SW480 (cell line): ENCODE data around the gene MARCHF10.
A peak's percentile ranks its signal among the peaks of the same experiment; 100 is the strongest.
"Not testable (repeated sequence)": the region's sequence is repeated elsewhere in the genome, so short reads cannot be mapped to it uniquely, and the experiment has no call there.

Experiments used
- DNase-seq: peaks from one replicate; pipeline ENCODE4 v3.0.0-alpha.2; 2016; ENCODE audit warnings: low spot score

The MARCHF10 gene

DNA sequence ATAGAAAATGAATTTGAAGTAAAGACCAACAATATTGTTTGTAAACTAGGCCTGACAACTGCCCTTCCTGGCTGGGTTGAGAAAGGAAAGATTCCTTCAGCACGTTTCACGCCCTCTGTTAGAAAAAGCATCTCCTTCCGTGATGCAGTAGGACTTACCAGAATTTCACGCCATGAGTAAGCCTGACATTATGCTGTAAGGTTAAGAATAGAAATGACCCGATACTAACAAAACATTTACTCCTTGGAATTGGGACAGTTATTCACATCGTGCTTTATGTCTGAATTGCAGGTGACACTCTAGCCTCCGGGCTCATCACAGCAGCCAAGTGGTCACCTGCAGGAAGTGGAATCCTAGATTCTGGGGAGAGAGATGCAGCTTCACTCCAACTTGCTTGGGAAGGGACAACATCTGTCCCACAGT is 17.5 kb downstream of the MARCHF10 start:
- no peak for DNase-seq

DNA sequence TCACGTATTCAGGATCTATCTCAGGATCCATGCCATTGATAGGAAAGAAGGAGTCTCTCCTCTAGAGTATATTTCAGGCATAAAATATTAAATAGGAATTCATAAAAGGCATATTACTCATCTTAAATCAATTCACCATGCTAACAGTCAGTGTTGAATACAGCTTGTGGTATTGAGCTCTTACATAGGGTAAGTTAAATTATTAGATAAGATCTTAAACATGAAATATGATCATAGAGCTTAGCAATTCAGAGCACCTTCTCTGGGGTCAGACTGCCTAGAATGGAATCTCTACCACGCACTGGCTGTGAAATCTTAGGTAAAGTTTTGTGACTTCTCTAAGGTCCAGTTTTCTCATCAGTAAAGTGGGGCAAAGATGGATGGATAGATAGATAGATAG is 20.7 kb downstream of the MARCHF10 start:
- DNase-seq, result peak; percentile 29

DNA sequence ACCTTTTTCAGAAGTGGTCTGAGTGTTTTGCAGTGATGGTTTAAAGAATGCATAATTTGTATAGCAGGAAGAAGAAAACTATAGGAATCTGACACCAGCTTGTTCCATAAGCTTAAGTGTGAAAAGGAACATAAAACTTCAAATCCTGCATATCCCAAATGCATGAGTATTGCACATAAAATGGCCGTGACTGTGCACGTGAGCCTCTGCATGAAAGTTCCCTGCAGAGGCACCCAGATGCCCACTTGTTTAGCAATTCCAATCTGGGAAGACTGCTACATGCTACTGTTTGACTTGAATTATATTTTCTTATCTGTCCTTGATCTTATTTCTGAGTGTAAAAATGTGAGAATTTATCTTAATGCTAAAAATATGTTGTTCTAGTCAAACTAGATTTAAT is 21.5 kb downstream of the MARCHF10 start:
- DNase-seq, result no peak

DNA sequence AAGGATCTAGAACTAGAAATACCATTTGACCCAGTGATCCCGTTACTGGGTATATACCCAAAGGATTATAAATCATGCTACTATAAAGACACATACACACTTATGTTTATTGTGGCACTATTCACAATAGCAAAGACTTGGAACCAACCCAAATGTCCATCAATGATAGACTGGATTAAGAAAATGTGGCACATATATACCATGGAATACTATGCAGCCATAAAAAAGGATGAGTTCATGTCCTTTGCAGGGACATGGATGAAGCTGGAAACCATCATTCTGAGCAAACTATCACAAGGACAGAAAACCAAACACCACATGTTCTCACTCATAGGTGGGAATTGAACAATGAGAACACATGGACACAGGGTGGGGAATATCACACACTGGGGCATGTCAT is 22.1 kb downstream of the MARCHF10 start:
- DNase-seq, result not testable (repeated sequence)

DNA sequence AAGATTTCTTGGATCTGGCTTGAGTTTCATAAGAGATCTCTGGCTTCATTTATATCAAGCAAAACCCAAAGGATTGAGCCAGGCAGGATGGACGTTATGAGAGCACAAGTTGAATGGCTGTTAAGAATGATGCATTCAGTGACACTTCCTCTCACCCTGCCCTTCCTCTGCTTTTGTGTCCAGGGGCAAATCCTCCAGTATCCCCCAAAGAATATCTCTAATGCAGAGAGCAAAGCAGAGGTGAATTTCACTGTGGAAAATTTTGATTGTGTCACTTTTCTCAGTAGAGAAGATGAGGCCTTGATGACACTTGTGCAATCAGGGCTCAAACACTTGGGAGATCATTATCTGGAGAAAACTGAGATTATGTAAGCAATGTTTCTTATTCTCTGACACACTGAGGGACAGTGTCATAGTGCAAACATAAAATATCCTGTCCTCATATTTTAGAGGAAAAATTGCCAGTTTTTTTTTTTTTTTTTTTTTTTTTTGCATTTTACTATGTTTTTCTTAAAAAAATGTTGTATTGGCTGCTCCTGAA is 25.3 kb downstream of the MARCHF10 start:
- DNase-seq, result no peak

DNA sequence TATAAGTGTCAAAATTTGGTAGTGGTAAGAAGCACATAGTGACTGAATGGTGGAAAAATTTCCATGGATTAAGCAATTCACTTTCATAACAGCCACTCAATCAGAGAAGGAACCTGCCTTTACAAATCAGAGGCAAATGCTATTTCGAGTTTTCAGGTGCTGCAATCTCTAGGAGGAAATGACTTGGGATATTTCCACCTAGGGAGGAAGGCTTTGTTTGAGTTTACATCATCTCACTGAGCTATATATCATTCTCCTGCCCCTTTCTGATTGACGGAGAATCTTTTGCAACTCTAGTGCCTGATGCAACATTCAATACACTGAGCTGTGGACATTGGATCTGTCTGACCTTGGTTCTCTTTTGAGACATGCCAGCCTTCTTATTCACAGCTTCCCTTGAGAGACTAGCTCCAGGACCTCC is 26.3 kb downstream of the MARCHF10 start:
- no peak for DNase-seq

DNA sequence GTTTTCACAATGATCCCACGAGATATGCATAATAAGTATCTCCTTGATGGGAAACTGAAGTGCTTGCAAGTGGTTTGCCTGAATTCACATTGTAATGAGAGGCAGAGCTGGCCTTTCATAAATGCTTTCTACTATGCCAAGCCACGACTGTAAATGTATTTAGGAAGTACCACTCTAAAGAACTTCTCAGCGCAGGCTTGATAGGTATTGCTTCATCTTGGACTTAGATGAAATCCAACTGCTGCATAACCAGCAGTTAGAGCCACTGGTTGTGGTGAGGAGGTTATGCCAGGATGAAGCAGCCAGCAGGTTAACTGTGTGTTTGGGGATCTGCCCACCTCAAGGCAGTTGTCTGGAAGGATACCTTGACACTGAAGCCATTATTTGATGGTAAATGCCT is 26.8 kb downstream of the MARCHF10 start:
- no peak for DNase-seq

DNA sequence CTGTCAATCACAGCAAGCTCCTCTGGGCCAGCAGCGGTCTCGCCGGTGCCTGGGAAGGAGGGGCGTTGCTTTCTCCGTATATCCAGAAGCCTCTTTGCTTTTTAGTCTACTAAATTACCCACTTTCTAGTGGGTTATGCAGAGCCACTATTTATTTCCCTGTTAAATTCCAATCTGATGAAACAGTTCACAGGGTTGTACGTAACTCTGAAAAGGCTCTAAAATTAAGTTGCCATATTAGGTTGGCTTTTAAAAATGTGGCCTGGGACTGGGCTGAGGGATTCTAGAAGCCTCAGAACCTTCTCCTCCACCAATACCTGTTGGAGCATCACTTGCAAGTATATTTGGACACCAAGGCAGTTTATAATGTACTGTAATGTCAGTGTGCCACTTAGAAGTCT is 27.2 kb downstream of the MARCHF10 start:
- DNase-seq, result no peak

DNA sequence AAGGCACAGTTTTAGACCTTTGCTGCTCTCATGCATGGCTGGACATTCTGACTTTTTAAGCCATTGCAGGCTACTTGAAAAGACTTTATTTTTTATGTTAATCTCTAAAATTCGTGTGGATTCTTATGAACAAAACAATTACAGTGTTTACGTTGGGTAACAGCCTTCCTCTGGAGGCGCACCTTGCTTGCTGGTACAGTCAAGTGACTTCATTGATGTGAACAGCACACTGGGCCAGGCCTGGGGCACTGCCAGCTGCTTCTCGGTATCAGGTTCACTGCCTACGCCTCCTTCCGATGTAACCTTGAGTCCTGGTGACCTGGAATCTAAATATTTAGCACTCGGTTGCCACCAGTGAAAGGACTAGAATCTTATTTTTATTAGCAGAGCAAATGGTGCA is 27.8 kb downstream of the MARCHF10 start:
- no peak for DNase-seq

DNA sequence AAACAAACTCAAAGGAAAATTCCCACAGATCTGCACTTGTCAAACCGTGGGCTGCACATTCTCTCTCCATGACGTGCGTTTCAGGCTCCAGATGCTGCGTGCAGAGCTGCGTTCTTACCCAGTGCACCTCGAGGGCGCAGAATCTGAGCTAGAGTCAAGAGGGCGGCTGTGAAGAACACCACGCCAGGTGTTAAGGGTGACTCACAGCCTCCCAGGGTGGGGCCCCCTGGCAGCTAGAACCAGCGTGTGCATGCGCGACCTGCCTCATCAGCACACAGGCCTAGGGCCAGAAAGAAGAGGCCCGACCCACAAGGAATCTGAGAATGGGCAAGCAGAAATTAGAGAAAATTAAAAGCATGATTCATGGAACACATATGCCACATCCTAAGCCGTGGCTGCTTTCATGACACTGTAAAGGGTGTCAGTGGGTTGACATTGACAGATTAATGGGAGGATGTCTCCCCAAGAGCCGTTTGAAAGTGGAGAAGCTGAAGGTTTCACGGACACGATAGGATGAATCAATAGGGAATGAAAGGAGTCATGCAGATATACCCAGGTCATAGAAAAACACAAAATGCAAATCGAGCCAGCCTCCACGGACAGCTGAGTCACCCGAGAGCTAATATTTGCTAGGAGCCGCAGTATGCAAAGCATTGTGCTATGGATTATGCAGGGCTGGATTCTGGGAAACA is 29.0 kb downstream of the MARCHF10 start:
- peak; percentile 95 for DNase-seq

DNA sequence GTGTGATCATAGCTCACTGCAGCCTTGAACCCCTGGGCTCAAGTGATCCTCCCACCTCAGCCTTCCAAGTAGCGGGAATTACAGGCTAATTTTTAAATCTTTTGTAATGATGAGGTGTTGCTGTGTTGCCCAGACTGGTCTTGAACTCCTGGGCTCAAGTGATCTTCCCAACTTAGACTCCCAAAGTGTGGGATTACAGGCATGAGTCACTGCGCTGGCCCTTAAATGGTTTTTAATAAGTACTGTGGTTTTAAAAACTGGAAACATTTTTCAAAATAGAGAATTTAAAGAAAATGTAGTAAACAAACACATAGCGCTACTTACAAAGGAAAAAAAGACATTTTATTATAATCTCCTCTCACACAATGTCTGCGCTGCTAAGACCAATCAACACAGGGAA is 32.2 kb downstream of the MARCHF10 start:
- DNase-seq, result no peak

DNA sequence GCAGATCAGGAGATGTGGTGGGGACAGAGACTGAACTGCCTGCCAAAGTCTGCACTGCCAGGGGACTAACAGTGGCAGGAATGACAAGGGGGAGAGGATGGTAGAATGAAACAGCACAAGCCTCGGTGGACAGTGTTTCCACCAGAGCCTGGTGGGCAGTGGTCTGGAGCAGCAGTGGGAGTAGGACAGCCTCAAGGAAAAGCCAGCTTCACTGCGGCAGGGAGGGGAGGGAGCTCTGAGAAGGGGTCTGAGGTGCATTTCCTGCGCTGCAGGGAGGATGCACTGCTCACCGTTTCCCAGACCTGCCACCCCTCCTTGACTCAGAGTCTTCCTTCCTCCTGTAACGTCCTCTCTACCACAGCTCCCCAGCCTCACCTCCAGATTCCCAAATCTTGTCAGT is 33.8 kb downstream of the MARCHF10 start:
- DNase-seq, result no peak

DNA sequence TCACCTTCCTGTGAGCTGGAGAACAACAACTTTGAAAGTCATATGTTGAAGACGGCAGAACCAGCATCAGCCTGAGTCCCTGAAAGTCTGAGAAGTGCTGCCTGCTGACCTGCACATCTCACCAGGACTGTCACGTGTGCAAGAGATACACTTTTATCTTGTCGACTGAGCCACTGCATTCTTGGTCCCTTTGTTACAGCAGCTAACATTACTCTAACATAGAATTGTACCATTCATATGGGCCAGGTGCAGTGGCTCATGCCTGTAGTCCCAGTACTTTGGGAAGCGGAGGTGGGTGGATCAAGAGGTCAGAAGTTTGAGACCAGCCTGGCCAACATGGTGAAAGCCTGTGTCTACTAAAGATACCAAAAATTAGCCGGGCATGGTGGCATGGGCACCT is 40.1 kb downstream of the MARCHF10 start:
- DNase-seq, result no peak

DNA sequence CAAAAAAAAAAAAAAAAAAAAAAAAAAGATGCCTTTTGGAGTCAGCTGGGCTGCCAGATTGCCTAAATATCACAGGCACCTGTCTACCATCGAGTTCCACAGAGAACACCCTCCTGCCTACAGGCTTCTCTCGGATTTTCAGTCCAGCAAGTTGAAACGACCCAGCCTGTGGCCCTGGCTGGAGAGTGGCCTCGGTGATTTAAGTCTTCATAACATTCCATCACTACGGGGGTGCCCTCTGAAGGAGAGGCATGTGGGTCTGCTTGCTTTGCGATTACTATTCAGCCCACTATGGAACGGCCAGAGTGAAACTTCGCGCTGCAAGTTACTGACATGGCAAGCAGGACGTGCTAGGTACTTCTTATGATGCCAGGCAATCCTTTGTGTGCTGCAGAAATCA is 42.8 kb downstream of the MARCHF10 start:
- DNase-seq, result no peak

DNA sequence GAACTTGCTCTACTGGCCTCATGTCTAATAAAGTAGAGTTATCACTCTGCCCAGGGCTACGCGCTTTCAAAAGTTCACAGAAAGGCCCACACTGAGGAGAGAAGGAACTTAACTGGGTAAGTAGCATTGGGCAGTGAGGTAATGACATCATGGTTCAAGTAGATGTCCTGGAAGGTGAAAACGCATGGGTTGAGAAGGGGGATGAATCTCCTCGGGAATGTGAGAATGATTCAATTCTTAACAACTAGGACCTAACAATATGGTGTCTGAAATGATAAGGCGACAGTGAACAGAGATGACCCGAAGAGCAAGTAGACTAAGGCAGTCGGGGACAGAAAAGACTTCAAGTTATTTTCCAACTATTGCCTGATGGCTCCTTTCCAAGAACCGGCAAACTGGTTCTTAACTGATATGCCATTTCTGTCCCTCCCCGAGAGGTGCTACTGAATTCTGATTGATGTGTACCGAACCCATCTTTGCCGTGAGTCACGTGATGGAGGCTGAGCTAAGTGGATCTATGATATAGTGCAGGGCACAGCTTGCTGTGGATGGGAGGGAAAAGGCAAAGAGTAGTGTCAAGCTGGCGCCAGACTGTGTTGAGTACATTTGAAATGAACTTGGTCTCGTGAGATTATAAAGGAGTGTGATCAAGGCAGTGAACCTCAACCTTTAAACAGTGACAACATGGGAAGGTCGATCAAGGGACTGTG is 44.1 kb downstream of the MARCHF10 start:
- DNase-seq, result no peak

DNA sequence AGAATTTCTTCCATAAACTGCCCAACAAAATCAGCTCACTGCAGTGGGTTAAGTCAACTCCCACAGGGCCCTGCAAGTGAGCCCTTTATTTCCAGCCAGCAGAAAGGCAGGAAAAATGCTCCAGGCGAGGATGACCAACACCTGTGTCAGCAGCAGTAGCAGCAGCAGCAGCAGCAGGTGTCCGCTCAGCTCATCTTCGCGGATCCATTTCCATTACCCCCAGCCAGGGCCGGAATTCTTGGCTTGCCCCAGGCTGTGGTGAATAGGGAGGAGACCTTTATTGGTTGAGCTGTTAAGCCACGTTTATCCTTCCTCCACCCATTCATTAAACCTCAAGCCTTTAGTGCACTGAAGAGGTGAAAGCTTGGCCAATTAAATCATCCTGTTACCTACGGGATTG is 46.2 kb downstream of the MARCHF10 start:
- DNase-seq, result no peak

DNA sequence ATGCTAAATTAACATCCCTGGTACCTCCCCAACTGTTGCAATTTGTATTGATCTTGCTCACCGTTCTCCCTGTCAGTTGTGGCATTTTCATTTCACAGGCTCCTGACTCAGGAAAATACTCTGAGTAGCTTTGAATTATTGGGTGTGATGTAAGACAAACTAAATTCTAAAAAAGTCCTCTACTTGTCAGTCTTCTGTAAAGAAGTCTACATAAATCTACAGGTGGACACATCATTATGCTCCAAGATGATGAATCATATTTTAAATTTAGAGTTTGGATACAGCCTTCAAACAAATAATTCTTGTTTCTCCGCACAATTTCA is 47.2 kb downstream of the MARCHF10 start:
- no peak for DNase-seq

DNA sequence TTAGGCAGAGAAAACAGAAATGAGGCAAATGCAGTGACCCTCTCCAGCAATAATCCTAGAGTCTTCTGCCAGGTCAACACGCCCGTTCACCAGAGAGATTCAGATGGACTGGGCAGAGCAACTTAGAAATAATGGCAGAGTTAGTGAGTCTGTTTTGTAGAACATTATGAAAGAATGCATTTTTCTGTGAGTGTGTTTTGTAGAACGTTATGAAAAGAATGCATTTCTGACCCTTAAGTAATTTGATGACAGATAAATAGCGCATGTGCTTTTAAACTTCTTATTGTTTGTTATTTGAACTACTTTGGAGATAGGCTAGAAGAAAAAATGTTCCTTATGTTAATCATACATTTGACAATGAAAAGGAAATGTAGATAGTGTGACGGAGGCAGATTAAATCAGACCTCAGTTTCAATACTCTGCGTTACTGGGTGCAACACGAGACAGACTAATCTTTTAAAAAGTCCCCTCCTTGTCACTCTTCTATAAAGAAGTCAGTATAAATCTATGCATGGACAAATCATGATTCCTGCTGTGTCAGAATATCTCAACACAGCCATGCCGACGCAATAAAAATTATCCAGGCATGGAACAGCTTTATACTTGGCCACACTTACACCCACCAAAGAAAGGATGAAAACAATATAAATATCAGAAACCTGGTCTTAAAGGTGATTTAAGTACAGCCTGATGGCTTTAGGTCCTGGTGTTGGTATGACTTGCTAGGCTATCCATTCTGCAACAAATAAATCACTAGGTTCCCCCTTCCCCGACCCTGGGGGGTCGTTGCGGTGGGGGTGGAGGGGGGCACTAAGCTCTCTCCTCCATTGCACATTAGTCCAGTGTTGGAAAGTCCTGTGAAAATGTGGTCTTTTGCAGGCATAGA is 47.8 kb downstream of the MARCHF10 start:
- DNase-seq, result no peak

DNA sequence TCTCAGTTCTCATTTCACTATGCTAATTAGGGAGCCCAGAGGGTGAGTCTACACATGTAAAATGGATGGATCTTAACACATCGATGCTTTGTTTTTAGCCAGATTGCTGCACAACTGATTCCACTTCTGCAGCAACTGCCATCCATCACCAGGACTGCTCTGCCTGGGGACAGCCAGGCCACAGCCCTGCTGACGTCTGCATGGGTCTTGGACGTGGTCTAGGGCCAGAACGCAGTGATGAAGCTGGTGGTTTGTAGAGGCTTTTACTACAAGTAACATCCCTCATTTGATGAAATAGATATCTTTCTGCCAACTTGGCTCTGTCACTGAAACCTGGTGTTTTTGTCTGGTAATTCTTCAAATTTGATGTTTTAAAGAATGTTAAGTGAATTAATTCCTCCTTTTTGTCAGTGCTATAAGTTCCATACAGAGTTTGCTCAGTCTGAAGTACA is 50.6 kb downstream of the MARCHF10 start:
- DNase-seq, result no peak

DNA sequence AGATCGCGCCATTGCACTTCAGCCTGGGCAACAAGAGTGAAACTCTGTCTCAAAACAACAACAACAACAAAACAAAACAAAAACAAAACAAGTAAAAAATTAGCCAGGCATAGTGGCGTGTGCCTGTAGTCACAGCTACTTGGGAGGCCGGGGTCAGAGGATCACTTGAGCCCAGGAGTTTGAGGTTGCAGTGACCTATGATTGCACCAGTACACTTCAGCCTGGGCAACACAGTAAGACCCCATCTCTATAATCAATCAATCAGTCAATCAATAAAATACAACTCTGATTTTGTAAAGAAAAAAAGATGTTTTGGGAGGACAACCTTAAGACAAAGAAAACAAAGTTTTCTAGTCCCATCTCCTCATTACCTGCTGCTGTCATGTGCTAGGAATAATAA is 51.9 kb downstream of the MARCHF10 start:
- no peak for DNase-seq

DNA sequence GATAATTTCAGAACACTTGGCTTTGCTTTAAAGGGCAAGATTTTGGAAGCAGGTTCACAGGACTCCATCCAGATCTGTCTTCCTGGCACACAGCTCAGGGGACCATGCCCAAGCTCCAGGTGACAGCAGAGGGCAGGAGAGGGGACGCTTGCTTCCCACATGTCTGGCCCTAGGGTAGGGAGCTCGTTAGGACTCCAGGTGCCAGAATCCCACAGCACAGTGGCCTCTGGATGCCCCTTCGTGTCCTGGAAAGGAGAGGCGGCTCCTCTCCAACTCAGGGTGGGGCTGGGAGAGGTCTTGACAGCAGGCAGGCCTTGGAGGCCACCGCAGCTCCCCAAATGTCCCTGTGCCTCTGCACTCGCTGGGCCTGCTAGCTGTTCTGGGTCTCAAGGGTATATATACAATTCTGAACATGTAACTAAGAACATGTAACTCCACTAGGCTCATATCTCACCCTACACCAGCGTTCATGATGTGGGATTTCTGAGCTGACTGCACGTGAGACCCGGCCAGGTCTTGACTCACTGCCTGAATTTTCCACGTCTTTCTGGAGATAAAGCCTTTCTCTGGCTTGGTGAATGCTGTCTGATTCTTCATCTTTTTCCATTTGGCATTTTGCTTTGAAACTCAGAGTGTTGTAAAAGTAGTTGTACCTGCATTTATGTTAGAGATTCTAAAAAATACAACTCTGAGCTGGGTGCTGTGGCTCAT is 52.8 kb downstream of the MARCHF10 start:
- DNase-seq, result no peak

DNA sequence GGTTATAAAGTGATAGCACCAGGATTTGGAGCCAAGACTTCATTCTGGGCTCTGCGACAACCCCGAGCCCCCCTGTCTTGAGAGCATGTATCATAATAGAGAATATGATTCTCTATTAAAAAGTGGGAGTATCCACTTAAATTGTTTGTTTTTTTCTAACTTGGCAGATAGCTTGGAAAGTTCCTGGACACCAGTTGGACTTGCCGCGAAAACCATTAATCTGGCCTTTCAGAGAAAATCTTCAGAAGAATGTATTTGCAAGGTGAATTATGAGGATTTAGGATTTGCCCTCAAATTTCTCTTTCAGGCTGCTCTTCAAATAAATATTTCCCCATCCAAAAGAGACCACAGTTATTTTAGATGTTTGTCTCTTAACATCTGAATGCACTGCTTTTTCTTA is 53.5 kb downstream of the MARCHF10 start:
- no peak for DNase-seq
